Activated T-cell treated with anti-CD3 and anti-CD28 coated beads, Interleukin-2, amount 50 U/mL, for 1 hour (primary cell): ENCODE measurements around the gene THADA.

Experiments
- DNase-seq: peaks from one replicate; pipeline ENCODE4 v3.0.0-alpha.2; 2020

The THADA gene

DNA sequence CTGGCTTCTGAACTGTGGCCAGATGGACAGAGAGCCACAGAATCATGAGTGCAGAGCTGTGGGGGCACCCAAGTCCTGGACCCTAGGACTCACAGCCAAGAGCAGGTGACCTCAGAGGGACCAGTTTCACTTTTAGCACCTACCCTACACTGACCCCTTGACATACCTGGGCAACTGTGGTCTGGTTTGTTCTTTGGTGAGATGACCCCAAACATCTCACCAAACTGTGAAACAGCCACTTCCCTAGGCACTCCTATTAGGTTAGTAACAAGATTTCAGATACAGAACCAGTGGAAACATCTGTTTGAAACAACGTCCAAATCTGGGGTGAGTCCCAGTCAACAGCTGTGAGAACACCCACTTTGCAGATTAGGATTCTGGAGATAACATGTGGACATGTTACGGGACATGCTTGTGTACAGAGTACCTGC lies 367.5 kb downstream of the THADA start:
- no peak for DNase-seq

DNA sequence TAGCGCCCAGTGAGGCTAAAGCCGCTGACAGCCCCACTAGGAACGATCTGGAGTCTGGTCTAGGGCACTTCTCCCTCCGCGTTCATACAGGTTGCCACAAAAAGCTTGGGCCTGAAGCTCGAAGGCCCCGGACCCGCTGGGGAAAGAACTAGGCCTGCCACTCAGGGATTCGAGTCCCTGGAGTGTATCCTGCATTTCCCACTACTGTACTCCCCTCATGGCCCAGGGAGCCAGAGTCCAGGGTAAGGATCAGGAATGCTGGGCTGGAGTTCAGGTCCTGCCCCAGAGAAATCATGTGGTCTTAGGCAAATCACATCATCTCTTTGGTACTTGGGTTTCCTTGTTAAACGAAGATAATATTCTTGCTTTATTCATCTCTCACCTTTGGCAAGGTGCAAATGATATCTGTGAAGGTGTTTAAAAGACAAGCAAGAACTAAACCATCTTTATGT lies 368.0 kb downstream of the THADA start:
- DNase-seq: no peak

DNA sequence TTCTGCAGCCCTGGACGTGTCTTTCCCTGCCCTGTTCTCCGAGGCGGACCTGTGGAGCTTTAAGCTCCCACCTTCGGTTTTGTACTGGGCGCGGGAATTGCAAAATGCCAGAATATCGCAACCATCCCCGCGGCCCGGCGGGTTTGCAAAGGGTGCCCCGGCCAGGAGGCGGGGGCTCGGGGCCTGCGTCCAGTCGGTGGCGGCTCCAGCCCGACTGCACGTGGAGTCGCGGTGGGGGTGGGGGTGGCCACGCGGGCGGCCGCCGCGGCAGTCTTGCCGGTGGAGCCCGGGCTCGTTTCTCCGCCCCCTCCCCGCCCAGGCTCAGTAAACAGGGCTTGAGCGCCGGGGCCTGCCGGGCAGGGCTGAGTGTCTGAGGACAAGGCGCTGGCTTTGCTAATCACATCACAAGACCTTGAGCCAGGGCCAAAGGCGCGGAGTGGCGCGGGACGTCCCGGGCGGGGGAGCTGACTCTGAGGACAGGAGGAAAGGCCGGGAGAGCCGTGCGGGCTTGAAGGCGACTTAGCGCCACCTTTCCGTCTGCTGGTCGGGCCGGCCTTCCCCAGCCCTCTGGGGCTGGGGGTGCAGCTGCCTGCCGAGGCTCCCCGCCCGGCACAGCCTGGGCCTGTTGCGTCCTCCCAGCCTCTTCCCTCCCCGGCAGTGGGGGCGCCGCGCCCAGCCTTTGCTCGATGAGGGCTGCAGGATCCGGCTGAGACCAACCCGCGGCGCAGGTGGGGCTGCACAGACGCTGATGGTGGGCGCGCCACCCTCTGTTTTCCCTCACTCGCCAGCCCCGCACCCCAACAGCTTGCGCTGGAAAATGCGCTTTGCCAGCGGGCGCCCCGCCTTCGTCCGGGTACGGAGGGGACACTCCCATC lies 368.6 kb downstream of the THADA start:
- DNase-seq: peak; percentile 74

DNA sequence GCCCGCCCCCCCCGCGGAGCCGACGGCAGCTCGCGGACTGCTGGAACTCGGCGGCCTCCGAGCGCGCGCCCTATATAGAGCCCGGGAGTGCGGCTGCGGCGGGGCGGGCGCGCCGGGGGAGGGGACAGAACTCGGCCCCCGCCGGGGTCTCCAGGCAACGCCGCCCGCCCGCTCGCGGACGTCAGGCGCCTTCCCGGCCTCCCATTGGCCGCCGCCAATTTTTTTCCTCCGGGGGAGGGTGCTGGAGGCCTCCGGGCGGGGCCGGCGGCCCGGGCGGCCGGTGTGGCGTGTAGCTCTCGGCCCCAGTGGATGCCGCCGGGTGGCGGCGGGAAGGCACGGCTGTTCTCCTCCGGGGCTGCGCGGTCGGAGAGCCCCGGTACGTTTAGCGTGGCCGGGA lies 369.3 kb downstream of the THADA start, which contains the start of gene ZFP36L2:
ZFP36L2 (minus strand) TSS at position 49 of the 397 bp plus-strand sequence. CDS start 291 bp downstream, outside the sequence.
- DNase-seq: peak; percentile 95

DNA sequence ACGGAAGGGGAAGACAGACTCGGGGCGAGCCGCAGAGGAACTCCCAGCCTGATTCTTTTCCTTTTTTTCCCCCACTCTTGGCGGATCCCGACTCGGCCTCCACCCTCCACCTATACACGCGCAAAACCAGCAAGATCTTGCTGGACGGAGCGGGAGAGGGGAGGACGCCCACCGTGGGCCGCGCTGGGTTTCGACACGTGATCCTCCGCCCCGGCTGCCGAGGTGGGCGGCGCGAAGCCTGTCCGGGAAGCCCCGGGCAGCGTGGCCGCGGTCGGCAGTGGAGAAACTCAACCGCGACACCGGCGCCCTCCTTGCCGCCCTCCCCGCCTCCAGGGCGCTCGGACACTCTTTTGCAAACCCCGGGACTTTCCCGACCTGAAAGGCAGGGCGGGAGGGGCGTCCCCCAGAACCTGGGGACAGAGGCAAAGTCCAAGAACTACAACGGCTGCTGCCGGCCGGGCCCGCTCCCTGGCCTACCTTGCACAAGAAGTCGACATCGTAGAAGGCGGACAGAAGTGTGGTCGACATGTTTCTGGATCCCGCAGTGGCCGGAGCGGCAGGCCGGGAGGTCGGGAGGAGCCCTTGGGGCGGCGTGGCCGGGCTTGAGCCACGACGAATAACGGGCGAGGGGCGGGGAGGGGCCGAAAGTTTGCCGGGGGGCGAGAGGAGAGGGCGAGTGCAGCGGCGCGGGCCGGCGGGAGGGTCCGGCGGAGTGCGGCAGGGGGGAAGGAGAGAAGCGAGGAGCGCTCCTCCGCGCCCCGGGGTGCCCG lies 369.9 kb downstream of the THADA start:
- no peak for DNase-seq

DNA sequence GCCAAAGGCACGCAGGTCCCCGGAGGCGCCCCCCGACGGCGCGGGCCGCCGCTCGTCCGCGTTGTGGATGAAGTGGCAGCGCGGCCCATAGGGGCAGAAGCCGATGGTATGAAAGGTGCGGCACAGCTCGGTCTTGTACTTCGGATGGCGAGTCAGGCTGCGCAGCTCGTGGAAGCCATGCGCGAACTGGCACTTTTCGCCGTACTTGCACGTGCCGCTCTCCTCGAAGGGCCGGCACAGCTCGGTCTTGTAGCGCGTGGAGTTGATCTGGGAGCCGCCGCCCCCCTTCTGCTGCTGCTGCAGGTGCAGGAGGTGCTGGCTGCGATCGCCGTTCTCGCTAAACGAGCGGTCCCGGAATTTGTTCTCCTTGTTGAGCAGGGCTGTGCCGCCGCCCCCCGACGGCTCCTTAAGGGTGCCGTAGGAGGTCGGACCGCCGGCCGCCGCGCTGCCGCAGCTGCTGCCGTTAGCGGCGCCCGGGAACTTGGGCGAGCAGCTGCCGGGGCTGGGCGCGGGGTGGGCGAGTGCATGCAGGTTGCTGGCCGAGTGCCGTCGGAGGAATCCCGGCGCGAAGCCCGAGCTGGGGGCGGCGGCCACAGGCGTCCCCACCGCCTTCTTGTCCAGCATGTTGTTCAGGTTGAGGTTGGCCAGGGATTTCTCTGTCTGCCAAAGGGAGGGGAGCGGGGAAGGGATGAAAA lies 370.6 kb downstream of the THADA start:
- peak; percentile 73 for DNase-seq

DNA sequence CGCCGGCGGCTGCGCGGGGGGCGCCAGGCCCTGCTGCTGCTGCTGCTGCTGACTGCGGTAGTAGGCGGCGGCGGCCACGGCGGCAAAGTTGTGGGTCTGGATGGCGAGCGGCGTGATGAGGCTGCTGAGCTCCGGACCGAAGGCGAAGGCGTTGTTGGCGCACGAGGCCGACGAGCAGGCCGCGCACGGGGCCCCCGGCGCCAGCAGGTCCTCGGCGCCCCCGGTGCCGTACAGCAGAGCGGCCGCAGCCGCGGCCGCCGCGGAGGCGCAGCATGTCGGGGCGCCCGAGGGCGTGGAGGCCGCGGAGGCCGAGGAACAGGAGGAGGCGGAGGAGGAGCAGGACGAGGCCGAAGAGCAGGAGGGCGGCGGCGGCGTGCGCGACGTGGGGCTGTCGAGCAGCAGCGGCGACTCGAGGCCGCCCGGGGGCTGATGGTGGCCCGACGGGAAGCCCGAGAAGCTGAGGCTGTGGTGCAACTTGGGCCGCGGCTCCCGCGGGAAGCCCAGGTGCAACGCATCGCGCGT lies 371.2 kb downstream of the THADA start:
- peak; percentile 70 for DNase-seq

DNA sequence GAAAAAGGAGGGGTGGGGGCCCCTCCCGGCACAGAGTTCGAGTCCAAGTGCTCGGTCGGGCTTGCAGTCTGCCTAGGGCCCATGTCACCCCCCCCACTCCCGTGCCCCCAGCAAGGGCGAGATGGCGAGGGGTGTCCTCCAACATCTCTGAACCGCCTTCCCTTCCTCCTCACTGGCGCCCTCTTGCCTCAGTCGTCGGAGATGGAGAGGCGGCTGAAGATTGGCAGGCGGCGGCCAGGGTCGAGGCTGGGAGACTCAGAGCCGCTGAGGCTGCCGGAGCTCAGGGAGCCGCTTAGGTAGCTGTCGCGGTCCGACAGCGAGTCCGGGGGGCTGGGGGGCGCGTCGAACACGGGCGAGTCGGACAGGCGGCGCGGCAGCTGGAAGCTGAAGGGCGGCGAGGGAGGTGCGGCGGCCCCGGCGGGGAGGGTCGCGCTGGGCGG lies 371.7 kb downstream of the THADA start:
- DNase-seq: peak; percentile 79

DNA sequence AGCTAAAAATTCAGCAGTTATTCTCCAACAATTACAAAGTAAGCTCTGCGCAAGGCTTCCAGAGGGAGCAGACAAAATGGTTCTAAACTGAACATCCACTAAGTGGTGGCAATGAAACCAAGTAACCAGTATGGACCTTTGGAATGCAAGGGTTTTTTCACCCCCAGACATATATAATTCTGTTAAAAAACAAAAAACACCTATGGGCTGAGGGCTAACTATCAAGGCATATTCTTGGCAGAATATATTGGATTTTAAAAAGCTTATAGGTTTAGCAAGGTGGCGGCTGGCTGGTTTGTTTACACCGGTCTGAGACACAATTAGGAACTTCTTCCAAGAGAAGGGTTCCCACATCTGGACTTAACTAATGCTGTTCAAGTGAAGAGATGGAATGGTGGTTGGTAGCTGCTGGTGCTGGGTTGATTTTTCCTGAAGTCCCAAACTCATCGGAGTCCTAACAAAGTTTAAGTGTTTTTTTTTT lies 372.3 kb downstream of the THADA start:
- DNase-seq: no peak

DNA sequence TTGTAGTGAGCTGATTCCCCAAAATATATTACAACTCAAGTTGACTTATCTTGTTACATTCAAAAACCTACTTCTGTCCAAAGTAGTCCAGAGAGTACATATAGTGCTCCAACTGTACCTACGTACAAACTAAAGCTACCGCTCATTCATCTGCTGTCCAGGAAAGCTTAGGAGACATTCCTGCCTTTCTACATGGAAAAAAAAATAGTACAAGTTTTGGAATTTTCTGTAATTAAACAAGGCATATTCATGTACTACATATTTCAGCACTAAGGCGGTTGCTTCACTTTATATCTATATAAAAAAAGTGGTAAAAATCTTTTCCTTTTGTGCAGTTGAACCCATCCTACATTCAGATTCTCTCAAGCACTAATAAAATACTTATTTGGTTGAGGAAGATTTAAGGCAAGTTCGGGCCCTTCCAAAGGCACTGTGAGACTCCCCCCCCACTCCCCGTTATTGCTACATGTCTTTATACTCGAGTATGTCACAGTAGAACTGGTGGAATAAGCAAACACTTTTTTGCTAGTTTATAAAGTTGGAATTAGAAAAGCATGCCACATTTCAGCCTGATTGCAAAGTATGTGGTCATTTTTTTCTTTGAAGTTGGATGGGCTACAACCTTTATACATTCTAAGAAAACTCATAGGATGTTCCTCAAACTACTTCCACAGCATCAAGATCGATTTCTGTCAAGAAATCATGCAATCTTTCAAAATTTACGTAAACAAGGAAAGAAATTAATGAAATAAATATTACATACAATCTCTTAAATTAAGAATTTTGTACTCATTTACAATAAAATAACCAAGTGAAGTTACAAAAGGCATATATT lies 373.1 kb downstream of the THADA start:
- no peak for DNase-seq

DNA sequence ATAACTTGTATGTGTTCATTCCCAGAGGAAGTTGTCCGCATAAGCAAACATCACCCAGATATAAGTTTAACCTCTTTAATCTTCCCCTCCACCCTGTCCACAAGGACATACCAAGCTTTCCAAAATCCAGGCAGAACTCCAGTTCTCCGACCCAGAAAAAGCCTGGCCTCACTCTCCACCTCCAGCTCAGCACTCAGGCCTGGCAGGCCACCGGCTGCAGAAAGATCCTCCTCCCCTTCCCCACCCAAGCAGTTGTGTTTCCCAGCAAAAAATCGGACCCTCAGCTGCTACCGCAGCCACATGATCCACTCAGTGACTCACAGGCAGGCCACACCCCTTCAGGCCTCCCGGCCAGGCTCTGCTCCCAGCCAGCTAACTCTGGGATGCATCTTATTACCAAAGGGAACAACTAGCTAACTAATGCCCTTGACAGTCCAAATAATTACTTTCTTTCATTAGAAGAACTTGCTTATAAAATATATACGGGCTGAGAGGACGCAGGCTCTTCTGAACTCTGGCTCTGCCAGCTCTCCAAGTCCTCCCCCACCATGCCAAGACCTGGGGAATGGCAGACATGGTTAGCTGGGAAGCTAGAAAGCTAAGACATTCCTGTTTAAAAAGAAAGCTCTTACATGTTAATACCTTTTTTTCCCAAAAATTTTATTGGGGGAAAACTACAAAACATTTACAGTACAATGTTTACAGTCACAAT lies 373.9 kb downstream of the THADA start:
- DNase-seq: peak; percentile 70

DNA sequence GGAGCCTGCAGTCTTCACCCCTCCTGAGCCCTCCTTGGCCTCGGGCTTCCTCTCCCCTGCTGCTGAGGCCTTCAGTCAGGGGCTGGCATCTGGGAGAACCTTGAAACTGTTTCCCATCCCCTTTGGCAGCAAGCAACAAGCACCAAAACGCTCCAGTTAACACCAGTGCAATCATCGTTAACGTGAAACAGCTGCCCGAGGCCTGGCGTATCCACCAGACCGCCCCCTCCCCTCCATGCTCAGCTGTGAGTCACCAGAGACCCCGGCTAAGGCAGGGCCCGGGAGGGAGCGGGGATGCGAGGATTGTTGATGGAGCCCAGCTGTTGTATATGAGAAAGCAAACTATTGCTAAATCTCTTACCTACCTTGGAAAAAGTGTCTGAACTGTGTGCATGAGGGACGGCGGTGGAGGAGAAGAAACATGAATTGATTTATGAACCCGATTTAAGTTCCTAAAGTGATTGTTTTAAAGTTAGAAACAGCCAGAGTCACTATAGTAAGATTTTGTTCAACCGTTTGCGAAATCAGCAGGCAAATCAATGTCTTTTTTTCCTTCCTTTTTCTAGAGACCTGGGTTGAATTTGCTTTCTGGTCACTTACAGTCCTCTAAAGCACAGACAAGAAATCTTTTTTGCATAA lies 374.6 kb downstream of the THADA start:
- peak; percentile 70 for DNase-seq

DNA sequence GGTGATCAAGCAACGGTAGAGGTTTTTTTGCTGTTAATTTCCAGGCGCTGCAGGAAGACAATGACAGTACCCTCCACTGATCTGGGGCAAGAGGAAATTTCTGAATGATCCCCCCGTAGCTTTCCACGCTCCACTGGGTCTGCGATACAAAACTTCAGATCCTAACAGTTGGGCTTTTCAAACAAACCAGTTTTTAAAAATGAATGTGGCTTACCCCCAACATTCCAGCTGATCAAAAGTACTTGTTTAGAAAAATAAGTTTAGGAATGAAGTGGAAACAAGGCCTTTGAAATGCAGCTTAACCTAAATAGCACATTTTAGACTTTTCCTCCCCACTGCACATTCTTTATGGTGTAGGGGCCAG lies 375.1 kb downstream of the THADA start:
- DNase-seq: no peak

DNA sequence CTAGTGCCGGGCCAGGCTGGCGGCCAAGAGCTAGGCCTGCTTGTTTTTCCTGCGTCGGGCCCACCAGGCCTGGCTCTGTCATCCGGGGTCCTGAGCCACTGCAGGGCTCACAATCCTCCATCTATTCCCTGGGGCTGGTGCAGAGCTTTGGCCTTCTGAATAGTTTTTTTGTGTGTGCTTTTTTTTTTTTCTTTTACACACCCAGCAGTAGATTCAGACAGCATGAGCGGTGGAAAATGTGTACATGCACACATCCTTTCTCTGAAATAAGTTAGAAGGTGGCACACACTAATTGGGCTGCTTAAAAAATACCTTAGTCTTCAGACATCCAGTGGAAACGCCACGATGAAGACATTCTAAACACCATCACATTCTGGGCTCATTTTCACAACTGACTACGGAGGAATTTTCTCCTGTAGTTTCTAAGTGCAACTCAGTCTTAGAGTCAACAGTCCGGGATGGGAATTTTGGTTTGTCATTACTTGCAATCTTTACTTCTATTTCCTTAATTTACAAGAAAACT lies 375.5 kb downstream of the THADA start:
- DNase-seq: no peak

DNA sequence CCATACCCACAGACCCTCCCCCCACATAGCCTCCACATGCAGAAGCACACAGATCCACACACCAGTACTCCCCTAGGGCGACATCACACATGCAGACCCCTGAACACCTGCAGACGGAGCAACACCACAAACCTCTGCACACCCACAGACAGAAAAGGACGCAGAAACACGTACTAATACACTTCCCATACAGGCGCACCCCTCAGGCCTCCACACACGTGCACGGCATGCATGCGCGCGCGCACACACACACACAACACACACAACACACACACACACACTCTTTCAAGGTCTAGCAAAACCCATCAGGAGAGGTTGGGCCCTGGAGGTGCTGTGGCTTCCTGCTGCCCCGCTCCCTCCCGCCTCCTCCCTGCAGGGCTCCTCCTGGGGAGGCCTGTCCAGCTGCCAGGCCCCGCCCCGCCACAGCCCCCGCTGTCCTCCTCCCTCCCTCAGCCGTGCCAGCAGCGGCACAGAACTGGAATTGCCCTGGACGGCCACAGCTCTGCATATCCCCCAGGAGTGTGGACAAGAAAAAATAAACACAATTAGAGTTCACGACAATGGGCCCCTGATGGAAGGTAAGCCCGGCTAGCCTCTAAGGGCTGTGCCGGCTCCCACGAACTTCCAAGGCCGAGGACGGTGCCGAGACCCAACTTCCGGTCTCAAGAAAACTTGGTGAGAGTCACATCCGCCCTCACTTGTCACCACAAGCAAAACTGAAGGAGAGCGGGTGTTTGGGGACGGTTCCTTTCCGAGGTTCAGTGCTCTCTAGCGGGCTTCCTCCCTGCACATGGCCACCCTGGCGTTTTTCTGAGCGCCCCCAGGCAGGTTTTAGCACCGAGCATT lies 376.2 kb downstream of the THADA start:
- DNase-seq: peak; percentile 76

DNA sequence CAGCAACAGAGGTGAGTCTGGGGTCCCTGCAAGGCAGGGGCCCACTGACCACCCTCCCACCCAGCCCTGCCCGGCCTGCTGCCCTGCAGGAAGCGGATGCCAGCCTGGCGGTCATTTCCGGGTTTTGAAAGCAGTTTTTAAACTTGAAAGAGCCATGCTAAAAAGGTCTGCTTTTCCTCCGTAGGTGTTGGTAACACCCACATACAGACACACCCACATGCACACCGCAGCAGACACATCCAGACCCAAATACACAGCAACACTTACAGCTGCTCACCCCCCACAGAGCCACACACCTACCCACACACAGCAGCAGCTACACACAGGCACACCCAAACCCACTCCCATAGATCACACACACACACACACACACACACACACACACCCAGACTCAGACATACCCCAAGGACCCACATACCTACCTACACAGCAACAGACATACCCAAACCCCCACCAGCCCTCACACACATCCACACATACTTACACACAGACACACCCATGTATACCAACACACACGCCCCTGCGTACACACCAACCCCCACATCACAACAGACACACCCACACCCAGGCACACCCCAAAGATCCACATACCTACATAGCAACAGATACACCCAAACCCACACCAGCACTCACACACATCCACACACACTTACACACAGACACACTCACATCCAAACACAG lies 377.0 kb downstream of the THADA start:
- DNase-seq: peak; percentile 79

DNA sequence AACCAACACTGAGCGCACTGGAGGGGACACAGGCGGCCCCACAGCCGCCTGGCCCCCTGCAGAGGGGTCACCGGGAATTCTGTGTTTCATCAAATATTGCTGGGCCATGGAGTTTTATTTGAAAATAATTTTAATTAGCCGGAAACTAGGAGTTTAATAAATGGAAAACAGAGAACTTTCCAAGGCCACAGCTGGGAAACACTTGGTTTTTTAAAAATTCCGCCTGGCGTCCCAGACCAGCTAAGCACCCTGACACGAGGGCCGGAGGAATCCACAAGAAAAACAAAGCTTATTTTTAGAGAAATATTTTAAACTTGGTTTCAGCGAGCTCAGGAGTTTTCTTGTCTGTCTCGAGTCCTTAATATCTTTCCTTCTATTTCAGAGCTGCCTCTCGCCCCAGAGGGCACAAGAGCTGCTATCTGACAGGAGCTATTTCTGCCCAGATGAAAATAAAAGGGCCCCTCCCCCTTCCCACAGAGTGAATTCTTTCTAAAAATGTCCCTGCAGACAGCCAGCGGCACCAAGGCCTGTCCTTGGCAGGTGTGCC lies 377.6 kb downstream of the THADA start:
- DNase-seq: no peak
